Suprapubic skin (tissue), 4 donors: ENCODE measurements around the gene IFT80. TPM values are rescaled to one million over a fixed set of nuclear protein-coding genes. Genes with fewer than 3 reads are reported as not detected.
A peak's percentile ranks its signal among the peaks of the same experiment; 100 is the strongest.

Experiments
- DNase-seq, 2 donors: peaks; one replicate each; pipeline ENCODE4 v3.0.0-alpha.2; 2019; ENCODE audit warnings: low spot score in 2 of 2
- H3K27ac ChIP-seq: fragments of 200-600 bp; sonication (generic); one replicate; pipeline ENCODE4 v1.5.1; 2019
- H3K27me3 ChIP-seq: fragments of 200-600 bp; sonication (generic); one replicate; pipeline ENCODE4 v1.5.1; 2019
- H3K36me3 ChIP-seq: fragments of 200-600 bp; sonication (generic); one replicate; pipeline ENCODE4 v1.5.1; 2019
- H3K4me1 ChIP-seq: fragments of 200-600 bp; sonication (generic); one replicate; pipeline ENCODE4 v1.5.1; 2019
- H3K4me3 ChIP-seq: fragments of 200-600 bp; sonication (generic); one replicate; pipeline ENCODE4 v1.5.1; 2019; ENCODE audit warnings: mild to moderate bottlenecking
- H3K9me3 ChIP-seq: fragments of 200-600 bp; sonication (generic); one replicate; pipeline ENCODE4 v1.5.1; 2019
- CTCF ChIP-seq, 2 donors: fragments of 200-600 bp in 1 of 2; fragments of 450-650 bp in 1 of 2; sonication (generic) in 1 of 2; IDR thresholded peaks; one replicate each; pipeline ENCODE4 v1.5.1; 2016 to 2019; ENCODE audit warnings: antibody characterized with exemption in 2 of 2, mild to moderate bottlenecking in 1 of 2, moderate library complexity in 1 of 2
- EP300 ChIP-seq: sonication (generic); formaldehyde crosslinking; IDR thresholded peaks from one replicate; pipeline ENCODE4 v1.6.1; 2017; ENCODE audit warnings: antibody characterized with exemption
- POLR2A ChIP-seq, 2 donors: fragments of 450-650 bp; IDR thresholded peaks; one replicate each; pipeline ENCODE4 v1.6.1; 2017; ENCODE audit warnings: antibody characterized with exemption in 2 of 2, mild to moderate bottlenecking in 2 of 2, moderate library complexity in 2 of 2
- POLR2AphosphoS5 ChIP-seq, 3 donors: sonication (generic); formaldehyde crosslinking; IDR thresholded peaks; one replicate each; pipeline ENCODE4 v1.6.1; 2017; ENCODE audit warnings: antibody characterized with exemption in 3 of 3
- WGBS: methylation state at CpG from one replicate; pipeline ENCODE4 v1.1.5; 2018; 5-methylcytosine and 5-hydroxymethylcytosine counted together
- total RNA-seq, 4 donors: library from RNA; depleted of rRNA; stranded (reverse); fragments of >200 nt; gene quantifications; one replicate each; pipeline ENCODE4 v1.1.0, GENCODE V29; 2016

Gene IFT80
- total RNA-seq, 4 donors from 2014 or later, result 9.1 to 21.3 (median 17.2) TPM

- no peaks in the 10 kb centered on the region for H3K27me3 ChIP-seq
- H3K4me3 ChIP-seq, result no peak overlapping the region
- 95% methylated on average over 3 of the region's 3 CpGs for WGBS
- H3K4me1 ChIP-seq, result no peaks in the 10 kb centered on the region
- H3K36me3 ChIP-seq, result peaks cover 64% of the 10 kb centered on the region
- DNase-seq, result no peak
- no peaks in the 10 kb centered on the region for H3K9me3 ChIP-seq
- no peak overlapping the region for H3K27ac ChIP-seq
- TF ChIP-seq EP300 (no peak), CTCF (IDR thresholded peaks at IDR 0.05) (no peak), POLR2A (IDR thresholded peaks at IDR 0.05) (no peak), POLR2AphosphoS5 (IDR thresholded peaks at IDR 0.05) (no peak)
These were observed 18.3 kb upstream of the IFT80 start for GRCh38 chr3:160417311-160417710.

- Histone ChIP-seq H3K27me3 (no peaks in the 10 kb centered on the region), H3K4me1 (no peaks in the 10 kb centered on the region), H3K36me3 (peaks cover 34% of the 10 kb centered on the region), H3K9me3 (no peaks in the 10 kb centered on the region), H3K27ac (no peak overlapping the region), H3K4me3 (no peak overlapping the region)
- TF ChIP-seq CTCF (IDR thresholded peaks at IDR 0.05) (peak; percentile 72 to 77), EP300 (no peak)
- 41% methylated on average over 3 of the region's 3 CpGs for WGBS
- no peak for DNase-seq
These were observed 14.7 kb upstream of the IFT80 start for GRCh38 chr3:160413613-160414248.

GRCh38 chr3:160412477-160412876, 13.5 kb upstream of the IFT80 start:
- no peaks in the 10 kb centered on the region for H3K9me3 ChIP-seq
- peaks cover 23% of the 10 kb centered on the region for H3K36me3 ChIP-seq
- H3K4me1 ChIP-seq, result no peaks in the 10 kb centered on the region
- H3K27ac ChIP-seq, result no peak overlapping the region
- TF ChIP-seq POLR2AphosphoS5 (IDR thresholded peaks at IDR 0.05), result no peak
- TF ChIP-seq EP300, result no peak
- no peak for TF ChIP-seq CTCF (IDR thresholded peaks at IDR 0.05)
- no peak for TF ChIP-seq POLR2A (IDR thresholded peaks at IDR 0.05)
- H3K4me3 ChIP-seq, result no peak overlapping the region
- no peak for DNase-seq
- no peaks in the 10 kb centered on the region for H3K27me3 ChIP-seq
- WGBS, result 90% methylated on average over 1 of the region's 1 CpG

- TF ChIP-seq CTCF (IDR thresholded peaks at IDR 0.05), result no peak
- no peak for TF ChIP-seq POLR2AphosphoS5 (IDR thresholded peaks at IDR 0.05)
- TF ChIP-seq POLR2A (IDR thresholded peaks at IDR 0.05), result no peak
- Histone ChIP-seq H3K27ac (no peak overlapping the region), H3K4me3 (no peak overlapping the region), H3K36me3 (peaks cover 8% of the 10 kb centered on the region), H3K9me3 (no peaks in the 10 kb centered on the region), H3K4me1 (no peaks in the 10 kb centered on the region), H3K27me3 (no peaks in the 10 kb centered on the region)
- no peak for DNase-seq
- WGBS, result 83% methylated on average over 10 of the region's 10 CpGs
These were observed 11.0 kb upstream of the IFT80 start for GRCh38 chr3:160409812-160410610.

- Histone ChIP-seq H3K4me3 (no peak overlapping the region), H3K36me3 (peaks cover 5% of the 10 kb centered on the region), H3K27ac (no peak overlapping the region), H3K9me3 (no peaks in the 10 kb centered on the region), H3K27me3 (no peaks in the 10 kb centered on the region), H3K4me1 (peaks cover 31% of the 10 kb centered on the region)
- no peak for DNase-seq
- WGBS, result 65% methylated on average over 7 of the region's 7 CpGs
- no peak for TF ChIP-seq EP300
- TF ChIP-seq POLR2AphosphoS5 (IDR thresholded peaks at IDR 0.05), result no peak
- TF ChIP-seq CTCF (IDR thresholded peaks at IDR 0.05), result no peak
- no peak for TF ChIP-seq POLR2A (IDR thresholded peaks at IDR 0.05)
These were observed 4.9 kb upstream of the IFT80 start for GRCh38 chr3:160403796-160404470.
